PC-9 (cell line): ENCODE measurements around the gene MYO5C. TPM values are rescaled to one million over a fixed set of nuclear protein-coding genes. Genes with fewer than 3 reads are reported as not detected.

Experiments used
- BruUV-seq: library from RNA; stranded (reverse); fragments of 400-500 nt; replicated peaks from 2 replicates; lab custom pipeline; 2021; lab: Mats Ljungman, UMichigan
- CTCF ChIA-PET: fragments of 300-600 bp; sonication (Branson Sonifier 250); formaldehyde crosslinking; loops from one replicate; lab custom pipeline; 2022; ENCODE audit warnings: antibody characterized with exemption; lab: Charles Lee
- POLR2A ChIA-PET: fragments of 300-600 bp; sonication (Branson Sonifier 250); formaldehyde crosslinking; loops from one replicate; lab custom pipeline; 2022; ENCODE audit warnings: antibody characterized with exemption; ENCODE audit not compliant: unreplicated experiment; lab: Charles Lee
- DNase-seq, 2 experiments: peaks; one replicate each; pipeline versions ENCODE4 v3.0.0 to v3.0.0-alpha.2; 2015 to 2022; ENCODE audit warnings: mixed read lengths in 1 of 2
- H2AFZ ChIP-seq: fragments of 200-600 bp; sonication (generic); 2 replicates; pipeline ENCODE4 v1.8.1; 2017; ENCODE audit warnings: antibody characterized with exemption
- H3F3A ChIP-seq: fragments of 200-600 bp; sonication (generic); 2 replicates; pipeline ENCODE4 v1.8.1; 2017; ENCODE audit warnings: antibody characterized with exemption, mild to moderate bottlenecking, low read depth; ENCODE audit not compliant: insufficient read depth
- H3K27ac ChIP-seq: fragments of 200-600 bp; sonication (generic); 2 replicates; pipeline ENCODE4 v1.6.1; 2016; ENCODE audit warnings: mixed run types
- H3K27me3 ChIP-seq: fragments of 200-600 bp; sonication (generic); 2 replicates; pipeline ENCODE4 v1.6.1; 2016; ENCODE audit warnings: low read depth, mixed run types; ENCODE audit not compliant: insufficient read depth
- H3K36me3 ChIP-seq: fragments of 200-600 bp; sonication (generic); 2 replicates; pipeline ENCODE4 v1.6.1; 2016; ENCODE audit warnings: low read depth, mixed run types
- H3K4me1 ChIP-seq: fragments of 200-600 bp; sonication (generic); replicated peaks from 2 replicates; pipeline ENCODE4 v1.6.1; 2016; ENCODE audit warnings: mixed run types; ENCODE audit not compliant: insufficient read depth
- H3K4me2 ChIP-seq: fragments of 200-600 bp; sonication (generic); 2 replicates; pipeline ENCODE4 v1.6.1; 2017; ENCODE audit warnings: mixed run types
- H3K4me3 ChIP-seq: fragments of 200-600 bp; sonication (generic); 2 replicates; pipeline ENCODE4 v1.6.1; 2016; ENCODE audit warnings: mixed run types
- H3K79me2 ChIP-seq: fragments of 200-600 bp; sonication (generic); 2 replicates; pipeline ENCODE4 v1.6.1; 2017; ENCODE audit warnings: low read depth, mixed run types
- H3K9me2 ChIP-seq: fragments of 200-600 bp; sonication (generic); 2 replicates; pipeline ENCODE4 v1.8.1; 2017; ENCODE audit warnings: mild to moderate bottlenecking; ENCODE audit not compliant: insufficient read depth
- H3K9me3 ChIP-seq: fragments of 200-600 bp; sonication (generic); 2 replicates; pipeline ENCODE4 v1.8.1; 2016; ENCODE audit warnings: low read depth; ENCODE audit not compliant: insufficient read depth
- H4K20me1 ChIP-seq: fragments of 200-600 bp; sonication (generic); 2 replicates; pipeline ENCODE4 v1.8.1; 2017; ENCODE audit not compliant: insufficient read depth
- CTCF ChIP-seq: fragments of 200-600 bp; sonication (generic); conservative IDR thresholded peaks from 2 replicates; pipeline ENCODE4 v1.6.1; 2017; ENCODE audit warnings: mixed run types, antibody characterized with exemption, mild to moderate bottlenecking, moderate library complexity
- EZH2 ChIP-seq: fragments of 200-600 bp; sonication (generic); IDR thresholded peaks from 2 replicates; pipeline ENCODE4 v1.8.0; 2017; ENCODE audit warnings: antibody characterized with exemption, low read depth
- intact Hi-C: fragments of 100-400 bp; cut with micrococcal nuclease; formaldehyde crosslinking; loops from one replicate; pipeline ENCODE4 v1.10.0; 2022; ENCODE audit not compliant: unreplicated experiment
- total RNA-seq: library from RNA; stranded (reverse); gene quantifications from 2 replicates; pipeline ENCODE4 v1.2.3, GENCODE V29; 2021

MYO5C gene
- total RNA-seq, 1 experiment from 2014 or later: 41.1 TPM

- Histone ChIP-seq H3K27ac (no peak overlapping the region), H3F3A (no peaks in the 10 kb centered on the region), H3K4me2 (no peak overlapping the region), H3K4me1 (no peaks in the 10 kb centered on the region), H3K9me3 (no peaks in the 10 kb centered on the region), H3K4me3 (no peak overlapping the region), H2AFZ (no peak overlapping the region), H3K79me2 (no peaks in the 10 kb centered on the region), H4K20me1 (no peaks in the 10 kb centered on the region), H3K36me3 (no peaks in the 10 kb centered on the region), H3K9me2 (no peaks in the 10 kb centered on the region), H3K27me3 (no peaks in the 10 kb centered on the region)
- TF ChIP-seq EZH2 (no peak), CTCF (no peak)
- ChIA-PET CTCF (no interaction called here), POLR2A (no interaction called here)
- DNase-seq: no peak
- no TSS peak for BruUV-seq
- intact Hi-C loops: loop anchor here (10.0 kb wide), 1 partner anchor 416 kb away; no protein-coding TSS in a partner anchor
Observed at GRCh38 chr15:52200831-52201365, 94.7 kb downstream of the MYO5C start.

DNA sequence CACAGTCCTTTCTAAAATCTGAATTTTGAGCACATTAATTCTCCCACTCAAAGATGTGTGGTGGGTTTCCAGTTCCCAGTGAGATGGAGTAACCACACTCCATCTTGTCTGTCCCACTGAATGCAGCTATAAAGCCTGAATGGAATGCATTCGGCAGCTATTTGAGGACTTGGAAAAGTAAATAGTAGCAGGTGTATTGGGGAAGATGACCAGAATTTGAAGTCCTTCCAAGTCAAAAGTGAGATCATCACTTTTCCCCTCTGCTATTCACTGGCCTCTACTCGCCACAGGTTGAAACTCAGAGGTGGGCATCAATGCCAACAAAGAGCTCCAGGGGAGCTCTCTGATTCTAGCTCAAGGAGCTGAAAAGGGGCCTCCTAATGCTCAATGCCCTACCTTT lies 96.3 kb downstream of the MYO5C start:
- Histone ChIP-seq H3K79me2 (no peaks in the 10 kb centered on the region), H3K4me1 (no peaks in the 10 kb centered on the region), H3K9me2 (no peaks in the 10 kb centered on the region), H3K4me3 (no peak overlapping the region), H3K27me3 (no peaks in the 10 kb centered on the region), H3K27ac (no peak overlapping the region), H3K4me2 (no peak overlapping the region), H2AFZ (no peak overlapping the region), H3K9me3 (no peaks in the 10 kb centered on the region), H3K36me3 (no peaks in the 10 kb centered on the region), H4K20me1 (no peaks in the 10 kb centered on the region), H3F3A (no peaks in the 10 kb centered on the region)
- TF ChIP-seq EZH2 (no peak), CTCF (no peak)
- no peak for DNase-seq
- ChIA-PET CTCF (no interaction called here), POLR2A (no interaction called here)
- intact Hi-C loops: no loop called here
- no TSS peak for BruUV-seq

DNA sequence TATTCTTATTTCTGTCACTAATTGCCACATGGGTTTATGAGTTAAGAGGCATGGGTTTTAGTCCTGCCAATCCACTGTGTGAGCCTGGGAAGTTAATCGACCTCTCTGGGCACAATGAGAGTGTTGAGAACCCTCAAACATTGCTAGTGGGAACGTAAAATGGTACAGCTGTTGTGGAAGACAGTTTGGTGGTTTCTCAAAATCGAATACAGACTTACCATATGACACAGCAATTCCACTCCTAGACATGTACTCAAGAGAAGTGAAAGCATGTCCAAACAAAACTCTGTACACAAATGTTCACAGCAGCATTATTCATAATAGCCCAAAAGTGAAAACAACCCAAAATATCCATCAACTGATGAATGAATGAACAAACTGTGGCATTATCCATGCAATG lies 98.7 kb downstream of the MYO5C start:
- POLR2A ChIA-PET: interaction anchor here (0.5 kb wide), 1 partner anchor 467 kb away, joined by 7 read pairs; no protein-coding TSS in a partner anchor
- H3K27me3 ChIP-seq: no peaks in the 10 kb centered on the region
- DNase-seq: no peak
- H3K4me1 ChIP-seq: no peaks in the 10 kb centered on the region
- no peak overlapping the region for H3K27ac ChIP-seq
- H2AFZ ChIP-seq: no peak overlapping the region
- no peak overlapping the region for H3K4me3 ChIP-seq
- BruUV-seq: no TSS peak
- intact Hi-C loops: no loop called here
- no peak for TF ChIP-seq EZH2
- TF ChIP-seq CTCF: no peak
- CTCF ChIA-PET: no interaction called here
- H4K20me1 ChIP-seq: no peaks in the 10 kb centered on the region
- no peaks in the 10 kb centered on the region for H3F3A ChIP-seq
- H3K4me2 ChIP-seq: no peak overlapping the region
- no peaks in the 10 kb centered on the region for H3K9me2 ChIP-seq
- H3K36me3 ChIP-seq: no peaks in the 10 kb centered on the region
- H3K9me3 ChIP-seq: no peaks in the 10 kb centered on the region
- no peaks in the 10 kb centered on the region for H3K79me2 ChIP-seq
